Mammary epithelial cell (primary cell): ENCODE results near the gene ABCA5.

Experiments used
- EZH2 ChIP-seq: IDR thresholded peaks from 2 replicates; pipeline ENCODE4 v1.6.1; 2012; ENCODE audit warnings: low read length, inconsistent platforms, borderline replicate concordance
- TF ChIP-seq, protein P1 (sequence below), 2 donors: IDR thresholded peaks in 1 of 2; conservative IDR thresholded peaks in 1 of 2; 2 replicates each; pipeline ENCODE4 v1.5.1; 2011 to 2012; ENCODE audit warnings: inconsistent platforms in 2 of 2, low read length in 2 of 2, mild to moderate bottlenecking in 2 of 2, control low read depth in 1 of 2, low read depth in 1 of 2; ENCODE audit not compliant: insufficient read depth in 1 of 2; ENCODE audit errors: extremely low read depth in 1 of 2

DNA sequence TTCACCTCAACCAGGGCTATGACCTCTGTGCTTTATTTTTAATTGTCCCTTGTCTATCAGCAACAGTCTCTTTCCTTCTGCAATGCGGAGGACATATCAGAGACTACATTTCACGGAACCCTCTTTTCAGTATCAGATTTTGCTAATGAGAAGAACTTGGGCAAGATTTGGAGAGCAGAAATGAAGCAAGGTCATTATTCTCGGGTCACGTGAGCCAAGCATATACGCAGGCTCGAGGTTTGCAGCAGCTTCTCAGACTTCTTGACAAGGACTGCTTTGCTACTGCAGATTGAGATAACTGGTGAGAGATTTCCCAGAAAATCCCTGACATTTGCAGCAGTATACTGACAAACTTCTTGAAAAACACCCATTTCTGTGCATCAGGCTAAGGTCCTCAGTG, 128.7 kb downstream of the ABCA5 start:
- TF ChIP-seq, protein P1, sequence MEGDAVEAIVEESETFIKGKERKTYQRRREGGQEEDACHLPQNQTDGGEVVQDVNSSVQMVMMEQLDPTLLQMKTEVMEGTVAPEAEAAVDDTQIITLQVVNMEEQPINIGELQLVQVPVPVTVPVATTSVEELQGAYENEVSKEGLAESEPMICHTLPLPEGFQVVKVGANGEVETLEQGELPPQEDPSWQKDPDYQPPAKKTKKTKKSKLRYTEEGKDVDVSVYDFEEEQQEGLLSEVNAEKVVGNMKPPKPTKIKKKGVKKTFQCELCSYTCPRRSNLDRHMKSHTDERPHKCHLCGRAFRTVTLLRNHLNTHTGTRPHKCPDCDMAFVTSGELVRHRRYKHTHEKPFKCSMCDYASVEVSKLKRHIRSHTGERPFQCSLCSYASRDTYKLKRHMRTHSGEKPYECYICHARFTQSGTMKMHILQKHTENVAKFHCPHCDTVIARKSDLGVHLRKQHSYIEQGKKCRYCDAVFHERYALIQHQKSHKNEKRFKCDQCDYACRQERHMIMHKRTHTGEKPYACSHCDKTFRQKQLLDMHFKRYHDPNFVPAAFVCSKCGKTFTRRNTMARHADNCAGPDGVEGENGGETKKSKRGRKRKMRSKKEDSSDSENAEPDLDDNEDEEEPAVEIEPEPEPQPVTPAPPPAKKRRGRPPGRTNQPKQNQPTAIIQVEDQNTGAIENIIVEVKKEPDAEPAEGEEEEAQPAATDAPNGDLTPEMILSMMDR (conservative IDR thresholded peaks at IDR 0.05 in 1 of 2, IDR thresholded peaks at IDR 0.05 in 1 of 2; ENCODE audit: extremely low read depth in 1 of 2, insufficient read depth in 1 of 2, low read depth in 1 of 2, low read length in 2 of 2), result no peak
- no peak for TF ChIP-seq EZH2
